HEK293T (cell line): ENCODE measurements around the gene C10orf67.

Experiments used
- BHLHE40 ChIP-seq: fragments of 450-650 bp; IDR thresholded peaks from 2 replicates; pipeline ENCODE4 v1.6.1; 2016; ENCODE audit warnings: mild to moderate bottlenecking, moderate library complexity, borderline replicate concordance
- CTBP1 ChIP-seq: fragments of 450-650 bp; IDR thresholded peaks from 2 replicates; pipeline ENCODE4 v1.6.1; 2016; ENCODE audit warnings: borderline replicate concordance
- ELF4 ChIP-seq: fragments of 450-650 bp; IDR thresholded peaks from 2 replicates; pipeline ENCODE4 v1.6.1; 2017; ENCODE audit warnings: antibody characterized with exemption
- FOXA1 ChIP-seq: fragments of 450-650 bp; IDR thresholded peaks from 2 replicates; pipeline ENCODE4 v1.6.1; 2016; ENCODE audit warnings: mild to moderate bottlenecking
- FOXK2 ChIP-seq: fragments of 450-650 bp; IDR thresholded peaks from 2 replicates; pipeline ENCODE4 v1.6.1; 2016; ENCODE audit warnings: mild to moderate bottlenecking
- FOXM1 ChIP-seq: fragments of 450-650 bp; IDR thresholded peaks from 2 replicates; pipeline ENCODE4 v1.6.1; 2017; ENCODE audit warnings: mild to moderate bottlenecking, borderline replicate concordance
- LEF1 ChIP-seq: fragments of 450-650 bp; IDR thresholded peaks from 2 replicates; pipeline ENCODE4 v1.6.1; 2017; ENCODE audit warnings: mild to moderate bottlenecking, borderline replicate concordance
- NFRKB ChIP-seq: fragments of 450-650 bp; IDR thresholded peaks from 2 replicates; pipeline ENCODE4 v1.6.1; 2016; ENCODE audit warnings: mild to moderate bottlenecking, moderate library complexity
- SP1 ChIP-seq: fragments of 450-650 bp; IDR thresholded peaks from 2 replicates; pipeline ENCODE4 v1.6.1; 2017
- SUZ12 ChIP-seq: fragments of 450-650 bp; IDR thresholded peaks from 2 replicates; pipeline ENCODE4 v1.6.1; 2016; ENCODE audit warnings: mild to moderate bottlenecking
- ZNF384 ChIP-seq: fragments of 450-650 bp; IDR thresholded peaks from 2 replicates; pipeline ENCODE4 v1.6.1; 2016

DNA sequence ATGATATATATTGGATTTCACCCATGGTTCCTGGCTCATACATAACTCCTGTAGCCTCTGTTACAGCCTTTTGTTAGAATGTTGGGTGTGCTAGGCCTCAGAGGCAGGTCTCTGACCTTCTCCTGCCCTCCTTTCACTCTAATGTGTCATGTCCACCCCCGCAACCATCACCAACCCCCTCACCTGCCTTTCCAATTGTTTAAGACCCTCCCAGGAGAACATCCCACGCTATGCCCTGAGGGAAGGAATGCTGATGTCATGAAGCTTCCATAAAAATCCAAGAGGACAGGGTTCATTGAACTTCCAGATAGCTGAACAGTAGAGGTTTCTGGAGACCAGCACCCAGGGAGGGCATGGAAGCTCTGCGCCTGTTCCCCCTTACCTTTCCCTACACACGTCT, 30.8 kb upstream of the C10orf67 start:
- TF ChIP-seq NFRKB (no peak), FOXM1 (no peak), BHLHE40 (no peak), FOXA1 (no peak), CTBP1 (no peak), SUZ12 (no peak), SP1 (no peak), ZNF384 (no peak), FOXK2 (no peak), ELF4 (no peak), LEF1 (no peak)
